ENCODE results near the gene COX5A.
"Not testable (repeated sequence)": the region's sequence is repeated elsewhere in the genome, so short reads cannot be mapped to it uniquely, and the experiment has no call there.

Gene COX5A

GRCh38 chr15:74902295-74903075, 35.4 kb downstream of the COX5A start:
- DNase-seq = no peak

GRCh38 chr15:74901612-74902063, 36.2 kb downstream of the COX5A start:
- peak in 23 of 56 donors; percentile 3 to 68 (median 12) for DNase-seq

GRCh38 chr15:74897300-74897701, 40.6 kb downstream of the COX5A start:
- no peak for DNase-seq

GRCh38 chr15:74896316-74896715, 41.6 kb downstream of the COX5A start:
- DNase-seq = no peak

- DNase-seq = no peak
Measured at GRCh38 chr15:74895830-74896229, 42.0 kb downstream of the COX5A start.

- not testable (repeated sequence) for DNase-seq
Measured at GRCh38 chr15:74894383-74894782, 43.5 kb downstream of the COX5A start.

- DNase-seq = no peak
Measured at GRCh38 chr15:74893627-74894026, 44.2 kb downstream of the COX5A start.

GRCh38 chr15:74892931-74893330, 44.9 kb downstream of the COX5A start:
- DNase-seq = no peak

GRCh38 chr15:74892313-74892712, 45.6 kb downstream of the COX5A start:
- DNase-seq = no peak

GRCh38 chr15:74891469-74891868, 46.4 kb downstream of the COX5A start:
- DNase-seq = no peak

GRCh38 chr15:74890665-74890960, 47.3 kb downstream of the COX5A start:
- no peak for DNase-seq

- peak; percentile 22 to 93 (median 77) for DNase-seq
Measured at GRCh38 chr15:74889883-74890664, 47.8 kb downstream of the COX5A start, which contains the start of gene MPI. Gene MPI, plus strand, starts transcription at chr15:74890042. Its CDS starts 32 bp downstream, at chr15:74890074.

- peak in 29 of 56 donors; percentile 14 to 77 (median 45) for DNase-seq
Measured at GRCh38 chr15:74889390-74889882, 48.4 kb downstream of the COX5A start.

GRCh38 chr15:74888716-74889115, 49.2 kb downstream of the COX5A start:
- no peak for DNase-seq

GRCh38 chr15:74887537-74888193, 50.2 kb downstream of the COX5A start:
- DNase-seq = not testable (repeated sequence)

GRCh38 chr15:74885461-74885860, 52.4 kb downstream of the COX5A start:
- DNase-seq = no peak

GRCh38 chr15:74884428-74885223, 53.2 kb downstream of the COX5A start:
- DNase-seq = no peak

GRCh38 chr15:74882528-74882927, 55.3 kb downstream of the COX5A start:
- DNase-seq = no peak

GRCh38 chr15:74878273-74878672, 59.6 kb downstream of the COX5A start:
- DNase-seq = no peak

GRCh38 chr15:74873756-74874424, 64.0 kb downstream of the COX5A start:
- DNase-seq = peak in 7 of 56 donors; percentile 10 to 55 (median 27)

All from amygdala (tissue), 56 donors.